UCSD-AML1 (cell line): ENCODE data around the gene KBTBD12.
"Not testable (repeated sequence)": the region's sequence is repeated elsewhere in the genome, so short reads cannot be mapped to it uniquely, and the experiment has no call there.

Experiments
- DNase-seq: peaks from one replicate; lab custom pipeline; 2025; ENCODE audit not compliant: unreplicated experiment; lab: John Stamatoyannopoulos, UW

The KBTBD12 gene

GRCh38 chr3:127902486-127902885 lies 12.5 kb upstream of the KBTBD12 start:
- DNase-seq, result no peak

GRCh38 chr3:127903611-127904375 lies 11.2 kb upstream of the KBTBD12 start:
- no peak for DNase-seq

- DNase-seq, result no peak
These were observed 9.5 kb upstream of the KBTBD12 start for GRCh38 chr3:127905556-127905955.

GRCh38 chr3:127906653-127907052 lies 8.4 kb upstream of the KBTBD12 start:
- not testable (repeated sequence) for DNase-seq

GRCh38 chr3:127908202-127908601 lies 6.8 kb upstream of the KBTBD12 start:
- DNase-seq, result no peak

GRCh38 chr3:127908951-127909350 lies 6.1 kb upstream of the KBTBD12 start:
- no peak for DNase-seq

GRCh38 chr3:127909646-127910045 lies 5.4 kb upstream of the KBTBD12 start:
- no peak for DNase-seq

GRCh38 chr3:127911421-127911931 lies 3.6 kb upstream of the KBTBD12 start:
- no peak for DNase-seq

- DNase-seq, result not testable (repeated sequence)
These were observed 1.2 kb upstream of the KBTBD12 start for GRCh38 chr3:127913841-127914240.

- DNase-seq, result no peak
These were observed 448 bp upstream of the KBTBD12 start for GRCh38 chr3:127914584-127914983.

- no peak for DNase-seq
These were observed 983 bp downstream of the KBTBD12 start for GRCh38 chr3:127915937-127916493.

- no peak for DNase-seq
These were observed 5.7 kb downstream of the KBTBD12 start for GRCh38 chr3:127920738-127921137.

GRCh38 chr3:127923611-127924010 lies 8.6 kb downstream of the KBTBD12 start:
- DNase-seq, result no peak

GRCh38 chr3:127925384-127925783 lies 10.4 kb downstream of the KBTBD12 start:
- no peak for DNase-seq

- no peak for DNase-seq
These were observed 13.0 kb downstream of the KBTBD12 start for GRCh38 chr3:127927829-127928604.

GRCh38 chr3:127929818-127930413 lies 14.9 kb downstream of the KBTBD12 start:
- DNase-seq, result no peak

- no peak for DNase-seq
These were observed 18.4 kb downstream of the KBTBD12 start for GRCh38 chr3:127933396-127933795.

- no peak for DNase-seq
These were observed 23.8 kb downstream of the KBTBD12 start for GRCh38 chr3:127938800-127939199.

- DNase-seq, result no peak
These were observed 25.1 kb downstream of the KBTBD12 start for GRCh38 chr3:127940116-127940515.

- DNase-seq, result no peak
These were observed 27.6 kb downstream of the KBTBD12 start for GRCh38 chr3:127942613-127943012.

- DNase-seq, result no peak
These were observed 33.2 kb downstream of the KBTBD12 start for GRCh38 chr3:127948211-127948610.
